WTC11 (cell line): ENCODE results near the gene PRKCE. TPM values are rescaled to one million over a fixed set of nuclear protein-coding genes. Genes with fewer than 3 reads are reported as not detected.

ENCODE experiments used
- ATAC-seq: fragments of 200-7000 bp; cut with Tn5 transposase; 2 replicates; pipeline ENCODE4 v1.10.0; 2021; ENCODE audit warnings: mild to moderate bottlenecking, moderate library complexity
- CTCF ChIA-PET: fragments of 300-600 bp; sonication (Branson Sonifier 250); formaldehyde crosslinking; loops from one replicate; lab custom pipeline; 2021; ENCODE audit warnings: antibody characterized with exemption; lab: Charles Lee
- POLR2A ChIA-PET: fragments of 350-600 bp; sonication (Branson Sonifier 250); formaldehyde crosslinking; loops from one replicate; lab custom pipeline; 2021; ENCODE audit warnings: antibody characterized with exemption; lab: Charles Lee
- DNase-seq: peaks from one replicate; pipeline ENCODE4 v3.0.0; 2021; ENCODE audit warnings: low spot score
- H3K27ac Mint-ChIP-seq: 2 replicates; pipeline ENCODE4 v1.8.0; 2021; ENCODE audit warnings: mixed read lengths
- H3K27me3 Mint-ChIP-seq: 2 replicates; pipeline ENCODE4 v1.8.0; 2021; ENCODE audit warnings: low read depth, mild to moderate bottlenecking, moderate library complexity, mixed read lengths
- H3K36me3 Mint-ChIP-seq: 2 replicates; pipeline ENCODE4 v1.8.0; 2021; ENCODE audit warnings: mixed read lengths
- H3K4me1 Mint-ChIP-seq: 2 replicates; pipeline ENCODE4 v1.8.0; 2022; ENCODE audit warnings: mixed read lengths
- H3K4me3 Mint-ChIP-seq: 2 replicates; pipeline ENCODE4 v1.8.0; 2021; ENCODE audit warnings: mild to moderate bottlenecking, moderate library complexity, mixed read lengths
- H3K9me3 Mint-ChIP-seq: 2 replicates; pipeline ENCODE4 v1.8.0; 2021; ENCODE audit warnings: mixed read lengths
- AR ChIP-seq: fragments of 250-450 bp; sonication (Bioruptor Pico); IDR thresholded peaks from 2 replicates; pipeline ENCODE4 v1.9.0; 2021; ENCODE audit warnings: mild to moderate bottlenecking
- ATF6 ChIP-seq: sonication (generic); formaldehyde crosslinking; IDR thresholded peaks from 2 replicates; pipeline ENCODE4 v1.8.1; 2023; ENCODE audit warnings: mild to moderate bottlenecking, missing genetic modification reagents
- CBFB ChIP-seq: sonication (generic); formaldehyde crosslinking; IDR thresholded peaks from 2 replicates; pipeline ENCODE4 v1.8.1; 2022; ENCODE audit warnings: mild to moderate bottlenecking, low read depth, missing genetic modification reagents
- CREM ChIP-seq: sonication (generic); formaldehyde crosslinking; IDR thresholded peaks from 2 replicates; pipeline ENCODE4 v1.8.1; 2022; ENCODE audit warnings: mild to moderate bottlenecking, missing genetic modification reagents, moderate library complexity
- CTCF ChIP-seq: fragments of 200-600 bp; IDR thresholded peaks from 2 replicates; pipeline ENCODE4 v1.8.0; 2022; ENCODE audit warnings: antibody characterized with exemption
- E2F4 ChIP-seq: sonication (generic); formaldehyde crosslinking; IDR thresholded peaks from 2 replicates; pipeline ENCODE4 v1.8.1; 2022; ENCODE audit warnings: low read depth, mild to moderate bottlenecking, moderate library complexity, missing genetic modification reagents, borderline replicate concordance
- ELF4 ChIP-seq: sonication (generic); formaldehyde crosslinking; IDR thresholded peaks from 2 replicates; pipeline ENCODE4 v1.8.1; 2022; ENCODE audit warnings: low read depth, mild to moderate bottlenecking, moderate library complexity, missing genetic modification reagents
- GABPB1 ChIP-seq: sonication (generic); formaldehyde crosslinking; IDR thresholded peaks from 2 replicates; pipeline ENCODE4 v1.8.1; 2023; ENCODE audit warnings: mild to moderate bottlenecking, missing genetic modification reagents
- GRHL2 ChIP-seq: fragments of 250-450 bp; sonication (Bioruptor Pico); IDR thresholded peaks from 2 replicates; pipeline ENCODE4 v1.8.0; 2022; ENCODE audit warnings: mild to moderate bottlenecking, moderate library complexity; ENCODE audit not compliant: insufficient replicate concordance, severe bottlenecking
- HMGXB4 ChIP-seq: sonication (generic); formaldehyde crosslinking; IDR thresholded peaks from 2 replicates; pipeline ENCODE4 v1.8.1; 2023; ENCODE audit warnings: mild to moderate bottlenecking, moderate library complexity, missing genetic modification reagents
- IRF2 ChIP-seq: sonication (generic); formaldehyde crosslinking; IDR thresholded peaks from 2 replicates; pipeline ENCODE4 v1.8.0; 2022; ENCODE audit warnings: low read depth, missing genetic modification reagents, borderline replicate concordance
- KAT7 ChIP-seq: sonication (generic); formaldehyde crosslinking; IDR thresholded peaks from 2 replicates; pipeline ENCODE4 v1.8.1; 2023; ENCODE audit warnings: missing genetic modification reagents, mild to moderate bottlenecking, borderline replicate concordance
- MAX ChIP-seq: sonication (generic); formaldehyde crosslinking; IDR thresholded peaks from 2 replicates; pipeline ENCODE4 v1.8.0; 2022; ENCODE audit warnings: mild to moderate bottlenecking, missing genetic modification reagents
- MYBL2 ChIP-seq: sonication (generic); formaldehyde crosslinking; IDR thresholded peaks from 2 replicates; pipeline ENCODE4 v1.8.1; 2023; ENCODE audit warnings: mild to moderate bottlenecking, moderate library complexity, missing genetic modification reagents
- SMAD3 ChIP-seq: sonication (generic); formaldehyde crosslinking; IDR thresholded peaks from 2 replicates; pipeline ENCODE4 v1.8.0; 2022; ENCODE audit warnings: missing genetic modification reagents, mild to moderate bottlenecking, borderline replicate concordance
- STAT6 ChIP-seq: sonication (generic); formaldehyde crosslinking; conservative IDR thresholded peaks from 2 replicates; pipeline ENCODE4 v1.8.1; 2023; ENCODE audit warnings: mild to moderate bottlenecking, low read depth, missing genetic modification reagents, moderate library complexity
- TEAD4 ChIP-seq: sonication (generic); formaldehyde crosslinking; IDR thresholded peaks from 2 replicates; pipeline ENCODE4 v1.8.0; 2022; ENCODE audit warnings: mild to moderate bottlenecking, missing genetic modification reagents
- ZNF396 ChIP-seq: fragments of 250-450 bp; sonication (Bioruptor Pico); IDR thresholded peaks from 2 replicates; pipeline ENCODE4 v1.8.0; 2021; ENCODE audit warnings: mild to moderate bottlenecking, moderate library complexity, borderline replicate concordance
- ZNF416 ChIP-seq: fragments of 250-450 bp; sonication (Bioruptor Pico); IDR thresholded peaks from 2 replicates; pipeline ENCODE4 v1.9.0; 2021; ENCODE audit warnings: mild to moderate bottlenecking, inconsistent platforms
- ZNF671 ChIP-seq: fragments of 250-450 bp; sonication (Bioruptor Pico); IDR thresholded peaks from 2 replicates; pipeline ENCODE4 v1.8.0; 2021; ENCODE audit warnings: mild to moderate bottlenecking
- total RNA-seq: library from RNA; stranded (reverse); gene quantifications from 3 replicates; pipeline ENCODE4 v1.2.3, GENCODE V29; 2021

Gene PRKCE
- total RNA-seq, 1 experiment from 2014 or later, result 5.8 TPM

GRCh38 chr2:46213906-46214305 is 562.4 kb downstream of the PRKCE start:
- no peak for ATAC-seq
- peaks cover 74% of the 10 kb centered on the region for H3K9me3 Mint-ChIP-seq
- H3K27ac Mint-ChIP-seq, result no peak overlapping the region
- no peak for TF ChIP-seq TEAD4 (CRISPR knock-in tag)
- no peak for TF ChIP-seq CTCF
- TF ChIP-seq E2F4 (CRISPR knock-in tag), result no peak
- TF ChIP-seq SMAD3 (CRISPR knock-in tag), result no peak
- no peak for TF ChIP-seq MAX
- no peak for TF ChIP-seq HMGXB4
- TF ChIP-seq GABPB1, result no peak
- TF ChIP-seq ZNF396, result no peak
- TF ChIP-seq MYBL2 (CRISPR knock-in tag), result no peak
- no peak for TF ChIP-seq ZNF671 (CRISPR knock-in tag)
- DNase-seq, result no peak
- ChIA-PET CTCF (no interaction called here), POLR2A (no interaction called here)
- H3K27me3 Mint-ChIP-seq, result peaks cover 1% of the 10 kb centered on the region
- no peak overlapping the region for H3K4me3 Mint-ChIP-seq
- H3K4me1 Mint-ChIP-seq, result no peaks in the 10 kb centered on the region
- peaks cover 34% of the 10 kb centered on the region for H3K36me3 Mint-ChIP-seq

- ChIA-PET CTCF (no interaction called here), POLR2A (no interaction called here)
- H3K4me3 Mint-ChIP-seq, result no peak overlapping the region
- no peak overlapping the region for H3K27ac Mint-ChIP-seq
- DNase-seq (no peak), ATAC-seq (no peak)
- peaks cover 26% of the 10 kb centered on the region for H3K36me3 Mint-ChIP-seq
- peaks cover 65% of the 10 kb centered on the region for H3K9me3 Mint-ChIP-seq
- peaks cover 3% of the 10 kb centered on the region for H3K27me3 Mint-ChIP-seq
- no peaks in the 10 kb centered on the region for H3K4me1 Mint-ChIP-seq
- TF ChIP-seq ATF6, result no peak
- no peak for TF ChIP-seq KAT7
- no peak for TF ChIP-seq IRF2 (CRISPR knock-in tag)
- TF ChIP-seq ZNF416 (CRISPR knock-in tag), result no peak
- no peak for TF ChIP-seq CBFB
- no peak for TF ChIP-seq ZNF671 (CRISPR knock-in tag)
- no peak for TF ChIP-seq AR
- TF ChIP-seq ELF4 (CRISPR knock-in tag), result no peak
- no peak for TF ChIP-seq STAT6 (CRISPR knock-in tag)
- TF ChIP-seq HMGXB4, result no peak
- TF ChIP-seq CREM (CRISPR knock-in tag), result no peak
- TF ChIP-seq GRHL2 (CRISPR knock-in tag), result no peak
Observed at GRCh38 chr2:46216213-46216612, 564.7 kb downstream of the PRKCE start.
